Subcutaneous abdominal adipose tissue (tissue), 5 donors: ENCODE measurements around the gene MAN2B1.
"Not testable (repeated sequence)": the region's sequence is repeated elsewhere in the genome, so short reads cannot be mapped to it uniquely, and the experiment has no call there.

Source experiments
- H3K27ac ChIP-seq: one replicate; pipeline ENCODE4 v1.7.0; 2013; ENCODE audit warnings: low read depth, mild to moderate bottlenecking, inconsistent platforms, low read length, moderate library complexity
- H3K27me3 ChIP-seq, 5 donors: one replicate each; pipeline ENCODE4 v1.7.0; 2013; ENCODE audit warnings: low read length in 5 of 5, inconsistent platforms in 1 of 5; ENCODE audit not compliant: control insufficient read depth in 5 of 5, insufficient read depth in 4 of 5
- H3K36me3 ChIP-seq, 5 donors: one replicate each; pipeline ENCODE4 v1.7.0; 2013; ENCODE audit warnings: low read length in 5 of 5; ENCODE audit not compliant: control insufficient read depth in 5 of 5, insufficient read depth in 5 of 5
- H3K4me1 ChIP-seq, 5 donors: one replicate each; pipeline ENCODE4 v1.7.0; 2013; ENCODE audit warnings: low read length in 5 of 5, mild to moderate bottlenecking in 3 of 5, moderate library complexity in 1 of 5; ENCODE audit not compliant: control insufficient read depth in 5 of 5, insufficient read depth in 5 of 5
- H3K4me3 ChIP-seq, 5 donors: one replicate each; pipeline ENCODE4 v1.7.0; 2013; ENCODE audit warnings: low read length in 5 of 5, low read depth in 1 of 5
- H3K9ac ChIP-seq, 5 donors: one replicate each; pipeline ENCODE4 v1.7.0; 2013; ENCODE audit warnings: low read length in 5 of 5, mild to moderate bottlenecking in 4 of 5, moderate library complexity in 3 of 5
- H3K9me3 ChIP-seq, 5 donors: one replicate each; pipeline ENCODE4 v1.7.0; 2013; ENCODE audit warnings: low read length in 5 of 5; ENCODE audit not compliant: control insufficient read depth in 5 of 5
- donor health status: healthy.
- donor health status: healthy.
- donor health status: healthy.
- donor health status: healthy.
- donor health status: healthy.

MAN2B1 gene

DNA sequence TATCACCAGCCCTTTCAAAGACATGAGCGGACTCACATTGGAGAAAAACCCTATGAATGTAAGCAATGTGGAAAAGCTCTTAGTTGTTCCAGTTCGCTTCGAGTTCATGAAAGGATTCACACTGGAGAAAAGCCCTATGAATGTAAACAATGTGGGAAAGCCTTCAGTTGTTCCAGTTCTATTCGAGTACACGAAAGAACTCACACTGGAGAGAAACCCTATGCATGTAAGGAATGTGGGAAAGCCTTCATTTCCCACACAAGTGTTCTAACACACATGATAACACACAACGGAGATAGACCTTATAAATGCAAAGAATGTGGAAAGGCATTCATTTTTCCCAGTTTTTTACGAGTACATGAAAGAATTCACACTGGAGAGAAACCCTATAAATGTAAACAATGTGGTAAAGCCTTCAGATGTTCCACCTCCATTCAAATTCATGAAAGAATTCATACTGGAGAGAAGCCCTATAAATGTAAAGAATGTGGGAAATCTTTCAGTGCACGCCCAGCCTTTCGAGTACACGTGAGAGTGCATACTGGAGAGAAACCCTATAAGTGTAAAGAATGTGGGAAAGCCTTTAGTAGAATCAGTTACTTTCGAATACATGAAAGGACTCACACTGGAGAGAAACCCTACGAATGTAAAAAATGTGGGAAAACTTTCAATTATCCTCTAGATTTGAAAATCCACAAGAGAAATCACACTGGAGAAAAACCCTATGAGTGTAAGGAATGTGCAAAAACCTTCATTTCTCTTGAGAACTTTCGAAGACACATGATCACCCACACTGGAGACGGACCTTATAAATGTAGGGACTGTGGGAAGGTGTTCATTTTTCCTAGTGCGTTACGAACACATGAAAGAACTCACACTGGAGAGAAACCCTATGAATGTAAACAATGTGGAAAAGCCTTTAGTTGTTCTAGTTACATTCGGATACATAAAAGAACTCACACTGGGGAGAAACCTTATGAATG is 38.2 kb downstream of the MAN2B1 start:
- no peak overlapping the region for H3K27ac ChIP-seq
- H3K27me3 ChIP-seq, result no peaks in the 10 kb centered on the region
- H3K9me3 ChIP-seq, result peaks cover 11 to 24% (median 14%) of the 10 kb centered on the region in 5 donors
- H3K4me3 ChIP-seq, result peak overlapping the region in 4 of 5 donors; percentile 9 to 36 (median 18)
- peaks cover 0 to 2% (median 0%) of the 10 kb centered on the region in 5 donors for H3K4me1 ChIP-seq
- H3K36me3 ChIP-seq, result peaks cover 26 to 69% (median 47%) of the 10 kb centered on the region in 5 donors
- no peak overlapping the region for H3K9ac ChIP-seq

DNA sequence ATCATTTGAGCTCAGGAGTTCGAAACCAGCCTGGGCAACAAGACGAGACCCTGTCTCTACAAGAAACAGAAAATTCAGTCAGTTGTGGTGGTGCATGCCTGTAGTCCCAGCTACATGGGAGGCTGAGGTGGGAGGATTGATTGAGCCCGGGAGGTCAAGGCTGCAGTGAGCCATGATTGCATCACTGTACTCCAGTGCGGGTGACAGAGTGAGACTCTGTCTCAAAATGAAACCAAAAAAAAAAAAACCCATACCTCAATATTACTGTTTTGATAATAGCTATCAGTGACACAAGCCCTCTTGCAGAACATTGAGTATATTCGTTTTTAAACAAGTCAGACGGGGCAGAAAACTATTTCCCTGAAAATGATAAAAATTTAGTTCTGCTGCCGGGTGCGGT is 39.6 kb downstream of the MAN2B1 start:
- H3K9ac ChIP-seq, result no peak overlapping the region
- H3K27ac ChIP-seq, result no peak overlapping the region
- H3K27me3 ChIP-seq, result no peaks in the 10 kb centered on the region
- H3K4me1 ChIP-seq, result peaks cover 0 to 2% (median 0%) of the 10 kb centered on the region in 5 donors
- peaks cover 28 to 69% (median 49%) of the 10 kb centered on the region in 5 donors for H3K36me3 ChIP-seq
- H3K9me3 ChIP-seq, result peaks cover 11 to 24% (median 14%) of the 10 kb centered on the region in 5 donors
- no peak overlapping the region for H3K4me3 ChIP-seq

DNA sequence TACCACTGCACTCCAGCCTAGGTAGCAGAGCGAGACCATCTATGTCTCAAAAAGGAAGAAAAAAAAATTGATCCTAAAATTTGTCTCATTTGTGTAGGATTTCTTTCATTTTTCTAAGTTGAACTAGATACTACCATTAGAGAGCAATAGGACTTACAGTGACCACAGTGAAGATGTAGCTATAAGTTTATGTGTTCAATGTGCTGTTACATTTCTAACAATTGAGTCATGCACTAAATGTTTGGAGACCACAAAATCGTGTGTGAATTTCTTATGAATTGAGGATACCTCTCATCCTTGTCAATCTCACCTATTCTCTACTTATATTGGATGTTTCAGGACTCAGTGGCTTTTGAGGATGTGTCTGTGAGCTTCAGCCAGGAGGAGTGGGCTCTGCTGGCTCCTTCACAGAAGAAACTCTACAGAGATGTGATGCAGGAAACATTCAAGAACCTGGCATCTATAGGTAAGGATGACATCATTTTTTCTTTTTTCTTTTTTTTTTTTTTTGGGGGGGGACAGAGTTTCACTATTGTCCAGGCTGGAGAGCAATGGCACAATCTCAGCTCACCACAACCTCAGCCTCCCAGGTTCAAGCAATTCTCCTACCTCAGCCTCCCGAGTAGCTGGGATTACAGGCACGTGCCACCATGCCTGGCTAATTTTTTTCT is 43.0 kb downstream of the MAN2B1 start:
- H3K4me3 ChIP-seq, result no peak overlapping the region
- no peak overlapping the region for H3K27ac ChIP-seq
- peaks cover 9 to 10% (median 9%) of the 10 kb centered on the region in 5 donors for H3K9me3 ChIP-seq
- H3K9ac ChIP-seq, result no peak overlapping the region
- no peaks in the 10 kb centered on the region for H3K27me3 ChIP-seq
- H3K36me3 ChIP-seq, result peaks cover 16 to 49% (median 34%) of the 10 kb centered on the region in 5 donors
- H3K4me1 ChIP-seq, result peaks cover 0 to 1% (median 0%) of the 10 kb centered on the region in 5 donors

DNA sequence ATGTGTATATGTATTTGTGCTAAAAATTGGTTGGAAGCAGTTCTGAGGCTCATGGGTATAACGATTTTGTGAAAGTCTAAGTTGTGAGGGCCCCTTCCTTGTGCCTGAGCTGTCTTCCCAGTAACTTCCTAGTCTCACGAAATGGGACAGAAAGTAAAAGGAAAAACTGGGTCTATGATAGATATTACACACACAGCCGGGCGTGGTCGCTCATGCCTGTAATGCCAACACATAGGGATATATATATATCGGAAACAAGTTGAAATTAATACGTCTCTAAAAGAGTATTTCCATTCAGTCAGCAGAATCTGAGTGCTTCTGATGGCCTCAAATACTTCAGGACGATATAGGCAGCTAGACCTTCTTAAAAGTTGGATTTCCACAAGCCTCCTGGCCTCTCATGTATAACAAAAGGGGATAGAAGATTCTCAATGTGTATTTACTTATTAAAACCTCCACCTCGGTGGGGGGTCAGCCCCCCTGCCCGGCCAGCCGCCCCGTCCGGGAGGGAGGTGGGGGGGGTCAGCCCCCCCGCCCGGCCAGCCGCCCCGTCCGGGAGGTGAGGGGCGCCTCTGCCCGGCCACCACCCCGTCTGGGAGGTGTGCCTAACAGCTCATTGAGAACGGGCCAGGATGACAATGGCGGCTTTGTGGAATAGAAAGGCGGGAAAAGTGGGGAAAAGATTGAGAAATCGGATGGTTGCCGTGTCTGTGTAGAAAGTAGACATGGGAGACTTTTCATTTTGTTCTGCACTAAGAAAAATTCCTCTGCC is 45.1 kb downstream of the MAN2B1 start:
- not testable (repeated sequence) for H3K4me1 ChIP-seq, H3K27me3 ChIP-seq, H3K9ac ChIP-seq, H3K4me3 ChIP-seq, H3K27ac ChIP-seq, H3K9me3 ChIP-seq
- peaks cover 5 to 28% (median 18%) of the 10 kb centered on the region in 5 donors for H3K36me3 ChIP-seq

DNA sequence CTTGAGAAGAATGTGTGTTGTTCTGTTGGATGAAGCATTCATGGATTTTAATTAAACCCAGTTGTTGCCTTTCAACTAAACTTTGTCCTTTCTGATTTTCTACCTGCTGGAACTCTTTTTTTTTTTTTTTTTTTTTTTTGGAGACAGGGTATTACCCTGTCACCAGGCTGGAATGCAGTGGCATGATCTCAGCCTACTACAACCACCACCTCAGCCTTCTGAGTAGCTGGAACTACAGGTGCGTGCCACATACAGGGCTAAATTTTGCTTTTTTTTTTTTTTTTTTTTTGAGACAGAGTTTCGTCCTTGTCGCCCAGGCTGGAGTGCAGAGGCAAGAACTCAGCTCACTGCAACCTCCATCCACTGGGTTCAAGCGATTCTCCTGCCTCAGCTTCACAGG is 48.9 kb downstream of the MAN2B1 start:
- no peaks in the 10 kb centered on the region for H3K27me3 ChIP-seq
- H3K4me3 ChIP-seq, result no peak overlapping the region
- peaks cover 0 to 11% (median 8%) of the 10 kb centered on the region in 5 donors for H3K36me3 ChIP-seq
- no peaks in the 10 kb centered on the region for H3K9me3 ChIP-seq
- H3K4me1 ChIP-seq, result peaks cover 0 to 15% (median 10%) of the 10 kb centered on the region in 5 donors
- H3K9ac ChIP-seq, result no peak overlapping the region
- H3K27ac ChIP-seq, result no peak overlapping the region

DNA sequence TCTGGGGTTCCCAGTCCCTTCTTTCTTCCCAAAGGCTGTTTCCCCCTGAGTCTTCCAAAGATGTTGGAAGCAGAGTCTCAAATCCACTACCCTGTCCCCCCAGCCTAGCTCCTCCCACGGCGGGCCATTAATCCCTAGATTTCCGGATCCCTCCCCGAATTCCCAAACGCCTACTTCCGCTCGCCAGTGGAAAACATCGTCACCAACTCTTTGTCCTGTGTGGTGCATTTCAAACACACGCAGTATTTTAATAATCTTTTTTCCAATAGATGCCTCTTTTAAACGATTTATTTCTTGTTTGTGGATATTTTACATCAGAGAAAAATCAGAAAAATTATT is 55.2 kb downstream of the MAN2B1 start:
- no peaks in the 10 kb centered on the region for H3K27me3 ChIP-seq
- H3K4me3 ChIP-seq, result peak overlapping the region; percentile 86 to 100 (median 98)
- H3K4me1 ChIP-seq, result peaks cover 0 to 32% (median 28%) of the 10 kb centered on the region in 5 donors
- H3K36me3 ChIP-seq, result peaks cover 0 to 22% (median 16%) of the 10 kb centered on the region in 5 donors
- H3K27ac ChIP-seq, result peak overlapping the region; percentile 96
- no peaks in the 10 kb centered on the region for H3K9me3 ChIP-seq
- H3K9ac ChIP-seq, result peak overlapping the region; percentile 87 to 99 (median 97)

DNA sequence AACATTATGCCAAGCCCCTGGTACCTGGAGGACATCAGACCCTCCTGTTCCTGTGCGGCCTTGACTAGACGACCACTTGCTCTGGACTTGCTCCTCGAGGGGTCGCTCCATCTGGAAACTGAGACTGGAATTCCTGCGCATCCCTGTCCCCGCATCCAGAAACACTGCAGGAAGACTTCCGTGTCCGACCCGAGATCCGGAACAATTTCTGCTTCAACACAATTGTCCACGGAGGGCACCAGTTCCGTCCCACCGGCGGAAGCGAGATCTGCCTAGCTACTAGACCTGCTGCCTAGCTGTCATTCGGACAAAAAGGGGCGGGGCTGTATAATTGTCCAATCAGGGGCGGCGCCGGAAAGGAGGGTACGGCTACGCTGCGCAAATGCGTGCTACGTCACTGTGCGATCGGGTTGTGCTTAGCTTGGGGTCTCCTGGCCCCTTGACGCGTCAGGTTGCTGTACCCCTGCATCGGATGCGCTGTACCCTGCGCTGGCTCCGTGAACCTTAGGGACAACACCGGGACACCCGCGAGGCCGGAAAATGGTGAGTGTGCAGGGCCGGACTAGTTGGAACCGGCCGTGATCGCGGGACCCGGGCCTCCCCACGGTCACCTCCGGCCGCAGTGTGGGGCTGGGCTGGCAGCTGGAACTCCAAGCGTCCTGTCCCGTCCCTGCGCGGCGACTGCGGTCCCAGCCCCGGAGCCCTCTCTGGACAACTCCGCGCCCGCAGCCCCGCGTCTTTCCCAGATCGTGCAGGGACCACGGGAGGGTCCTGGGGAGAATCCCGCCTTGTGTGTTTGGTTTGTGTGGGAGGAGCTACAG is 55.8 kb downstream of the MAN2B1 start, which contains the start of the genes ZNF490 and ZNF791:
TSS of gene ZNF490 (minus strand) at position 274 of the 821 bp plus-strand sequence. CDS start at position 141, 133 bp downstream.
TSS of gene ZNF791 (plus strand) at position 381 of the 821 bp plus-strand sequence. CDS start at position 541, 160 bp downstream.
- H3K27ac ChIP-seq, result peak within 1 kb of the TSS; percentile 96
- no peaks in the 10 kb centered on the region for H3K27me3 ChIP-seq
- peak within 1 kb of the TSS; percentile 87 to 99 (median 97) for H3K9ac ChIP-seq
- H3K4me3 ChIP-seq, result peak within 1 kb of the TSS; percentile 86 to 100 (median 98)
- peaks cover 0 to 22% (median 16%) of the 10 kb centered on the region in 5 donors for H3K36me3 ChIP-seq
- H3K4me1 ChIP-seq, result peaks cover 0 to 30% (median 23%) of the 10 kb centered on the region in 5 donors
- H3K9me3 ChIP-seq, result no peaks in the 10 kb centered on the region

DNA sequence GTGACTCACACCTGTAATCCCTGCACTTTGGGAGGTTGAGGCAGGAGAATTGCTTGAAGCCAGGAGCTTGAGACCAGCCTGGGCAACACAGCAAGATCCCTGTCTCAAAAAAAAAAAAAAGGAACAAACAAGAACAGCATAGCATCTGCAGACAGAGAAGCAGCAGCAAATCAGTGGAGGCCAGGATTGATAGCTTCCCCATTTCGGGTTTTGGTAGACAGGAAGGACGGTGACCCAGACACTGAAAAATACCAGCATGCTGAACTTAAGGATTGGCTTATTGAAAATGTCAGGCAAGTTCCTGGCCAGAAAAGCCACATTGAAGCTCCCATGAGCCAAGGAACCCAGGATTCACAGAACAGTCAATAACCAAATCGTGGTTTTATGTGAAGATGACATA is 58.9 kb downstream of the MAN2B1 start:
- Histone ChIP-seq H3K27me3 (no peaks in the 10 kb centered on the region), H3K36me3 (peaks cover 0 to 27% (median 15%) of the 10 kb centered on the region in 5 donors), H3K9ac (no peak overlapping the region), H3K4me1 (peaks cover 0 to 20% (median 15%) of the 10 kb centered on the region in 5 donors), H3K9me3 (no peaks in the 10 kb centered on the region), H3K27ac (no peak overlapping the region), H3K4me3 (no peak overlapping the region)

DNA sequence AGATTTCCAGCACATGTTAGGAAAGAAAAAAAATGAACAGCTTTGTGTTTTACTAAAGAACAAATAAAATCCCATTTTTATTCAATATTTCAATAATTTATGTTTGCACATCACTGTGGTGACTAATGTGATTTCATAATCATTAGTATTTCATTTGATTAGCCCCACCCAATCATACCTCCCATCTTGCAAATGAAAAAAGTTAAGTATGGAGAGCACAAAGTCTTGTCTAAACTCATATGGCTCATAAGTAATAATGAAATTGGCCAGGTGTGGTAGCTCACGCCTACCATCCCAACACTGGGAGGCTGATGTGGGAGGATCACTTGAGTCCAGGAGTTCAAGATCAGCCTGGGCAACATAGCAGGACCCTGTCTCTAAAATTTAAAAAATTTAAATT is 59.7 kb downstream of the MAN2B1 start:
- H3K36me3 ChIP-seq, result peaks cover 0 to 32% (median 17%) of the 10 kb centered on the region in 5 donors
- H3K27me3 ChIP-seq, result no peaks in the 10 kb centered on the region
- no peak overlapping the region for H3K4me3 ChIP-seq
- H3K9ac ChIP-seq, result no peak overlapping the region
- no peaks in the 10 kb centered on the region for H3K9me3 ChIP-seq
- H3K4me1 ChIP-seq, result peaks cover 0 to 17% (median 13%) of the 10 kb centered on the region in 5 donors
- H3K27ac ChIP-seq, result no peak overlapping the region
